PC-3 (cell line): Measurements from ENCODE around the gene CSRNP3. TPM values are rescaled to one million over a fixed set of nuclear protein-coding genes. Genes with fewer than 3 reads are reported as not detected.
A peak's percentile ranks its signal among the peaks of the same experiment; 100 is the strongest.

Experiments used
- ATAC-seq: fragments of 200-7000 bp; cut with Tn5 transposase; 2 replicates; pipeline ENCODE4 v1.9.1; 2020; ENCODE audit warnings: mild to moderate bottlenecking, moderate library complexity
- BruUV-seq: library from RNA; stranded (reverse); fragments of 400-500 nt; replicated peaks from 2 replicates; lab custom pipeline; 2021; lab: Mats Ljungman, UMichigan
- CTCF ChIA-PET: fragments of 300-600 bp; sonication (Branson Sonifier 250); formaldehyde crosslinking; loops from one replicate; lab custom pipeline; 2022; ENCODE audit warnings: antibody characterized with exemption; lab: Charles Lee
- POLR2A ChIA-PET: fragments of 300-600 bp; sonication (Branson Sonifier 250); formaldehyde crosslinking; loops from one replicate; lab custom pipeline; 2022; ENCODE audit warnings: antibody characterized with exemption; ENCODE audit not compliant: unreplicated experiment; lab: Charles Lee
- DNase-seq: peaks from one replicate; pipeline ENCODE4 v3.0.0-alpha.2; 2015
- H2AFZ ChIP-seq: fragments of 300-600 bp; sonication (generic); 2 replicates; pipeline ENCODE4 v1.6.0; 2016; ENCODE audit warnings: antibody characterized with exemption, low read length
- H3F3A ChIP-seq: fragments of 300-600 bp; sonication (generic); one replicate; pipeline ENCODE4 v1.6.0; 2017; ENCODE audit warnings: antibody characterized with exemption, low read length, control low read depth, mild to moderate bottlenecking; ENCODE audit not compliant: unreplicated experiment
- H3K27ac ChIP-seq: fragments of 300-600 bp; sonication (generic); 2 replicates; pipeline ENCODE4 v1.5.1; 2016; ENCODE audit warnings: mild to moderate bottlenecking, low read length
- H3K27me3 ChIP-seq: fragments of 300-600 bp; sonication (generic); 2 replicates; pipeline ENCODE4 v1.6.1; 2016; ENCODE audit warnings: low read length, mixed read lengths
- H3K36me3 ChIP-seq: fragments of 300-600 bp; sonication (generic); 2 replicates; pipeline ENCODE4 v1.6.1; 2016; ENCODE audit warnings: low read depth, mixed run types, low read length, mixed read lengths
- H3K4me1 ChIP-seq: fragments of 300-600 bp; sonication (generic); 2 replicates; pipeline ENCODE4 v1.5.1; 2016; ENCODE audit warnings: low read length; ENCODE audit not compliant: insufficient read depth
- H3K4me2 ChIP-seq: fragments of 300-600 bp; sonication (generic); 2 replicates; pipeline ENCODE4 v1.6.0; 2016; ENCODE audit warnings: low read length
- H3K4me3 ChIP-seq: fragments of 300-600 bp; sonication (generic); 2 replicates; pipeline ENCODE4 v1.5.1; 2016; ENCODE audit warnings: mild to moderate bottlenecking, low read length, mixed read lengths
- H3K79me2 ChIP-seq: fragments of 300-600 bp; sonication (generic); 2 replicates; pipeline ENCODE4 v1.6.1; 2017; ENCODE audit warnings: low read length, mixed read lengths
- H3K9ac ChIP-seq: fragments of 300-600 bp; sonication (generic); 2 replicates; pipeline ENCODE4 v1.6.0; 2016; ENCODE audit warnings: mild to moderate bottlenecking, low read length
- H3K9me2 ChIP-seq: fragments of 300-600 bp; sonication (generic); replicated peaks from 2 replicates; pipeline ENCODE4 v1.6.1; 2016; ENCODE audit warnings: mixed run types, low read length, mixed read lengths
- H3K9me3 ChIP-seq: fragments of 300-600 bp; sonication (generic); 2 replicates; pipeline ENCODE4 v1.6.1; 2016; ENCODE audit warnings: low read length, mixed read lengths
- H4K20me1 ChIP-seq: fragments of 300-600 bp; sonication (generic); 2 replicates; pipeline ENCODE4 v1.6.1; 2016; ENCODE audit warnings: low read length, mixed read lengths
- EZH2 ChIP-seq: fragments of 300-600 bp; sonication (generic); IDR thresholded peaks from one replicate; pipeline ENCODE4 v1.6.1; 2017; ENCODE audit warnings: antibody characterized with exemption, mild to moderate bottlenecking, low read length; ENCODE audit not compliant: unreplicated experiment
- EZH2phosphoT487 ChIP-seq: fragments of 300-600 bp; sonication (generic); IDR thresholded peaks from 2 replicates; pipeline ENCODE4 v1.6.1; 2018; ENCODE audit warnings: mild to moderate bottlenecking, antibody characterized with exemption, low read length, borderline replicate concordance
- intact Hi-C: fragments of 100-400 bp; cut with micrococcal nuclease; formaldehyde crosslinking; loops from 2 replicates; pipeline ENCODE4 v1.9.0; 2023
- total RNA-seq: library from RNA; depleted of rRNA; stranded (reverse); fragments of >200 nt; gene quantifications from 2 replicates; pipeline ENCODE4 v1.2.3, GENCODE V29; 2014
- TF ChIP-seq, protein P1 (sequence below): fragments of 300-600 bp; sonication (generic); conservative IDR thresholded peaks from 2 replicates; pipeline ENCODE4 v1.5.1; 2017; ENCODE audit warnings: antibody characterized with exemption, low read depth, mild to moderate bottlenecking, low read length

Gene CSRNP3
- total RNA-seq, 1 experiment from 2014 or later = 2.2 TPM

GRCh38 chr2:165508927-165509326 lies 39.4 kb downstream of the CSRNP3 start:
- Histone ChIP-seq H4K20me1 (no peaks in the 10 kb centered on the region), H3K79me2 (no peaks in the 10 kb centered on the region), H3K4me1 (peaks cover 6% of the 10 kb centered on the region), H2AFZ (no peak overlapping the region), H3K9ac (no peak overlapping the region), H3K36me3 (no peaks in the 10 kb centered on the region), H3K9me2 (no peaks in the 10 kb centered on the region), H3K9me3 (no peaks in the 10 kb centered on the region), H3K27ac (no peak overlapping the region), H3F3A (no peaks in the 10 kb centered on the region), H3K4me3 (no peak overlapping the region), H3K4me2 (no peak overlapping the region), H3K27me3 (no peaks in the 10 kb centered on the region)
- ChIA-PET CTCF (interaction anchor here (0.5 to 0.6 kb wide), 2 partner anchors 22 to 107 kb away, joined by 3 read pairs; no protein-coding TSS in a partner anchor), POLR2A (interaction anchor here (0.6 kb wide), 1 partner anchor 103 kb away, joined by 5 read pairs; no protein-coding TSS in a partner anchor)
- ATAC-seq (peak; percentile 93), DNase-seq (peak; percentile 74)
- intact Hi-C loops = loop anchor here (2.0 kb wide), 1 partner anchor 78 kb away; no protein-coding TSS in a partner anchor
- TF ChIP-seq EZH2 (no peak), EZH2phosphoT487 (no peak)
- TF ChIP-seq, protein P1, sequence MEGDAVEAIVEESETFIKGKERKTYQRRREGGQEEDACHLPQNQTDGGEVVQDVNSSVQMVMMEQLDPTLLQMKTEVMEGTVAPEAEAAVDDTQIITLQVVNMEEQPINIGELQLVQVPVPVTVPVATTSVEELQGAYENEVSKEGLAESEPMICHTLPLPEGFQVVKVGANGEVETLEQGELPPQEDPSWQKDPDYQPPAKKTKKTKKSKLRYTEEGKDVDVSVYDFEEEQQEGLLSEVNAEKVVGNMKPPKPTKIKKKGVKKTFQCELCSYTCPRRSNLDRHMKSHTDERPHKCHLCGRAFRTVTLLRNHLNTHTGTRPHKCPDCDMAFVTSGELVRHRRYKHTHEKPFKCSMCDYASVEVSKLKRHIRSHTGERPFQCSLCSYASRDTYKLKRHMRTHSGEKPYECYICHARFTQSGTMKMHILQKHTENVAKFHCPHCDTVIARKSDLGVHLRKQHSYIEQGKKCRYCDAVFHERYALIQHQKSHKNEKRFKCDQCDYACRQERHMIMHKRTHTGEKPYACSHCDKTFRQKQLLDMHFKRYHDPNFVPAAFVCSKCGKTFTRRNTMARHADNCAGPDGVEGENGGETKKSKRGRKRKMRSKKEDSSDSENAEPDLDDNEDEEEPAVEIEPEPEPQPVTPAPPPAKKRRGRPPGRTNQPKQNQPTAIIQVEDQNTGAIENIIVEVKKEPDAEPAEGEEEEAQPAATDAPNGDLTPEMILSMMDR = no peak
- BruUV-seq = no TSS peak

DNA sequence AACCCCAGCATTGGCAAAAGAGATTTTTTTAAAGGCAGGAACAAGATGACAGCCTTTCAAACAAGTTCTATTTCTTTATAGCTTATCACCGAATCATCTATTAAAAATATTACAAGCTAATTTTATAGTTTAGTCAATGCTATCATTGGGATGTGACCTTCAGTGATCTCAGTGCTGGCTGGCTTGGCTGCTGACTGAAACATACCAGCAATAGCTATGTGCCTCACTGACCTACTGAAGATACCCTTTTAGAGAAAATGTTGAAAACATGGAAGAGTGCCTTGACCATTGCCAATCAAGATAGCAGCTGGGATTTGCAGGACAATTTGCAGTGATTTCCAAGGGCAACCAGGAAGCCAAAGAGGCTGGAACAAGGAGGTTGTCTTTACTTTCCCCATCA lies 44.0 kb downstream of the CSRNP3 start:
- ChIA-PET CTCF (no interaction called here), POLR2A (no interaction called here)
- BruUV-seq = no TSS peak
- TF ChIP-seq EZH2phosphoT487 (no peak), EZH2 (no peak)
- TF ChIP-seq, protein P1 = no peak
- Histone ChIP-seq H3K4me2 (no peak overlapping the region), H3K9me3 (no peaks in the 10 kb centered on the region), H4K20me1 (no peaks in the 10 kb centered on the region), H3K4me3 (no peak overlapping the region), H3K27ac (no peak overlapping the region), H3F3A (no peaks in the 10 kb centered on the region), H3K36me3 (no peaks in the 10 kb centered on the region), H3K9me2 (no peaks in the 10 kb centered on the region), H3K27me3 (no peaks in the 10 kb centered on the region), H3K9ac (no peak overlapping the region), H3K4me1 (peaks cover 6% of the 10 kb centered on the region), H2AFZ (no peak overlapping the region), H3K79me2 (no peaks in the 10 kb centered on the region)
- intact Hi-C loops = no loop called here
- DNase-seq = no peak
- ATAC-seq = no peak

- no peak overlapping the region for H3K27ac ChIP-seq
- H3K9me3 ChIP-seq = no peaks in the 10 kb centered on the region
- H3K9me2 ChIP-seq = no peaks in the 10 kb centered on the region
- no peak overlapping the region for H3K4me3 ChIP-seq
- ChIA-PET CTCF (no interaction called here), POLR2A (no interaction called here)
- H3F3A ChIP-seq = no peaks in the 10 kb centered on the region
- no peak overlapping the region for H3K9ac ChIP-seq
- TF ChIP-seq EZH2phosphoT487 (no peak), EZH2 (no peak)
- TF ChIP-seq, protein P1 = no peak
- H3K36me3 ChIP-seq = no peaks in the 10 kb centered on the region
- DNase-seq = no peak
- no peak overlapping the region for H3K4me2 ChIP-seq
- no TSS peak for BruUV-seq
- intact Hi-C loops = no loop called here
- no peaks in the 10 kb centered on the region for H3K4me1 ChIP-seq
- H2AFZ ChIP-seq = no peak overlapping the region
- no peak for ATAC-seq
- no peaks in the 10 kb centered on the region for H3K79me2 ChIP-seq
- H4K20me1 ChIP-seq = no peaks in the 10 kb centered on the region
- H3K27me3 ChIP-seq = no peaks in the 10 kb centered on the region
Measured at GRCh38 chr2:165518611-165519010, 49.1 kb downstream of the CSRNP3 start.
